Ascending aorta (tissue), 2 donors: ENCODE data around the gene ADAM15. TPM values are rescaled to one million over a fixed set of nuclear protein-coding genes. Genes with fewer than 3 reads are reported as not detected.

ENCODE experiments used
- DNase-seq, 2 donors: peaks; one replicate each; pipeline ENCODE4 v3.0.0-alpha.2; 2019; ENCODE audit warnings: low spot score in 2 of 2
- H3K27ac ChIP-seq, 2 donors: fragments of 200-600 bp; sonication (generic); one replicate each; pipeline ENCODE4 v1.5.1; 2016 to 2017; ENCODE audit warnings: mild to moderate bottlenecking in 1 of 2
- H3K27me3 ChIP-seq: fragments of 200-600 bp; sonication (generic); one replicate; pipeline ENCODE4 v1.5.1; 2017
- H3K36me3 ChIP-seq, 2 donors: fragments of 200-600 bp; sonication (generic); one replicate each; pipeline ENCODE4 v1.5.1; 2016
- H3K4me1 ChIP-seq, 2 donors: fragments of 200-600 bp; sonication (generic); one replicate each; pipeline ENCODE4 v1.5.1; 2016 to 2017; ENCODE audit warnings: mild to moderate bottlenecking in 1 of 2
- H3K4me3 ChIP-seq, 2 donors: fragments of 200-600 bp; sonication (generic); one replicate each; pipeline ENCODE4 v1.5.1; 2016 to 2017; ENCODE audit warnings: mild to moderate bottlenecking in 1 of 2
- H3K9me3 ChIP-seq, 2 donors: fragments of 200-600 bp; sonication (generic); one replicate each; pipeline ENCODE4 v1.5.1; 2016
- intact Hi-C: fragments of 100-400 bp; cut with DNase I; formaldehyde crosslinking; loops from one replicate; pipeline ENCODE4 v1.15.1; 2023
- total RNA-seq: library from RNA; depleted of rRNA; stranded (reverse); fragments of >200 nt; gene quantifications from one replicate; pipeline ENCODE4 v1.1.0, GENCODE V29; 2016
- TF ChIP-seq, protein P1 (sequence below), 3 experiments: fragments of 200-600 bp in 2 of 3; fragments of 450-650 bp in 1 of 3; sonication (generic) in 2 of 3; IDR thresholded peaks; one replicate each; pipeline ENCODE4 v1.5.1; 2016 to 2019; ENCODE audit warnings: antibody characterized with exemption in 3 of 3, mild to moderate bottlenecking in 1 of 3, moderate library complexity in 1 of 3

ADAM15 gene
- total RNA-seq, 1 donor from 2014 or later, result 610 TPM

DNA sequence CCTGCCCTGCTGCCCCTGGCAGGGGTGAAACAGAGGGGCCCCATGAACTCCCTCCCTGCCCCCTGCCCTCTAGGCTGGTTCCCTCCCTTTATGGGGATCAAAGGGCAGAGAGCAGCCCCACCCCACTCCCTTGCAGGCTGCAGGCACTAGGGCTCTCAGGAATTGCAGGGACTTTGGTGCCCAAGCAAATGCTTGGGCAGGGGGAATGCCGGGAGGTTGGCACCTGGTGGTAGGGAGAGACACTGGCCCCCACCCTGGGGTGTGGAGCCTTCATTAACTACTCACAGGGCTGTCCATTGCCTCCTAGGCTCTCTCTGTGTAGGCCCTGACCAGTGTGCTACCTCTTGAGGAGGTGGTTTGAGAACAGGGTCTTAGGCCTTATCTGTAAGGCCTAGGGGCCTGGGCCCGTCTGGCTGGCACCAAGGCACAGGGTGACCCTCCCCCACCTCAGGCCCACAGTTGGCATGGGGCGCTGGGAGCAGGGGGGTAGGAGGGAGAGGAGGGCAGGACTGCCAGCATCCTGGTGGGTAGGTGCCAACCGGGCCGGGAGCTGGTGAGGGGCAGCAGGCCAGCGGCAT, 43.8 kb upstream of the ADAM15 start:
- no peaks in the 10 kb centered on the region for H3K9me3 ChIP-seq
- intact Hi-C loops, result no loop called here
- no peaks in the 10 kb centered on the region for H3K27me3 ChIP-seq
- no peaks in the 10 kb centered on the region for H3K36me3 ChIP-seq
- DNase-seq, result no peak
- peaks cover 18 to 61% of the 10 kb centered on the region in 2 donors for H3K4me1 ChIP-seq
- H3K27ac ChIP-seq, result peak overlapping the region; percentile 73 to 98
- H3K4me3 ChIP-seq, result peak overlapping the region in 1 of 2 donors; percentile 37
- TF ChIP-seq, protein P1, sequence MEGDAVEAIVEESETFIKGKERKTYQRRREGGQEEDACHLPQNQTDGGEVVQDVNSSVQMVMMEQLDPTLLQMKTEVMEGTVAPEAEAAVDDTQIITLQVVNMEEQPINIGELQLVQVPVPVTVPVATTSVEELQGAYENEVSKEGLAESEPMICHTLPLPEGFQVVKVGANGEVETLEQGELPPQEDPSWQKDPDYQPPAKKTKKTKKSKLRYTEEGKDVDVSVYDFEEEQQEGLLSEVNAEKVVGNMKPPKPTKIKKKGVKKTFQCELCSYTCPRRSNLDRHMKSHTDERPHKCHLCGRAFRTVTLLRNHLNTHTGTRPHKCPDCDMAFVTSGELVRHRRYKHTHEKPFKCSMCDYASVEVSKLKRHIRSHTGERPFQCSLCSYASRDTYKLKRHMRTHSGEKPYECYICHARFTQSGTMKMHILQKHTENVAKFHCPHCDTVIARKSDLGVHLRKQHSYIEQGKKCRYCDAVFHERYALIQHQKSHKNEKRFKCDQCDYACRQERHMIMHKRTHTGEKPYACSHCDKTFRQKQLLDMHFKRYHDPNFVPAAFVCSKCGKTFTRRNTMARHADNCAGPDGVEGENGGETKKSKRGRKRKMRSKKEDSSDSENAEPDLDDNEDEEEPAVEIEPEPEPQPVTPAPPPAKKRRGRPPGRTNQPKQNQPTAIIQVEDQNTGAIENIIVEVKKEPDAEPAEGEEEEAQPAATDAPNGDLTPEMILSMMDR (IDR thresholded peaks at IDR 0.05), result no peak

DNA sequence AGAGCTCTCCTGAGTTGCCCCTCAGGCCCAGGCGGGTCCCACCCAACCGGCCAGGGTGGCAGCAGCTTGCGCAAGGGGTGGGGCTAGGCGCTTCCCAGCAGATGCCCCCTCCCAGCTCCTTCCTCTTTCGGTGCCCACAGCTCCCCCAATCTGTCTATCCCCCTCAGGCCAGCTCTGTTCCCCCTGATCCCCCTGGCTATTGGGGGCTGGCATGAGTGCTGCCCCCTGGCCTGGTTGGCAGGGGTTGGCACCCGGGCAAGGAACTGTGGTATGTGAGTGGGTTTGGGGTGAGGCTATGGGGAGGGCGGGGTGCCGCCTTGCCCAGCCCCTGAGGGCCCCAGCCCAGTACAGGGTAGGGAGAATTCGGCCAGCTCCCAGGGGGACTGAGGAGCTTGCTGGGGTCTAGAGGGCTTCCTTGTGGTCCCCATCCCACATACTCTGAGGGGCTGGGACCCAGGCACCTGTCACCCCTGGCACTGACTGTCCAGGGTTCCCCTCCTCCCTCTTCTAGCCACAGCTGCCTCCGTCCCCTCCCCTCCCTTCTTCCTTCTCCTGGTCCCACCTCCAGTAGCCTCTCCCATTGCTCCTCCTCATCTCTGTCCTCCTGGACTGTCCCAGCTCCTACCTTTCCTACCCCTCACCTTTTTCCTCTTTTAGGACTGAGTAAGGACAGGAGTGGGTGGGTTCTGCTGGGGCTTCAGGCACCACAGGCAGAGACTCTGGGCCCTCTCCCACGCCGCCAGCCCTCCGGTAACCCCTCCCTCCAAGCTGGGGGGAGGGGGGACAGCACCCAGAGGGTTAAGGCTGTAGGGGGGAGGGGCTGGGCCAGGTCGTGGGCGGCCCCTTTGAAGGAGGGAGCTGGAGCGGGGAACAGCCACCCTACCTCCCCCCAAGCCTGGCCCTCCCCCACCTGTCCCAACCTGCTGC, 42.8 kb upstream of the ADAM15 start:
- no peak for DNase-seq
- peak overlapping the region in 1 of 2 donors; percentile 37 for H3K4me3 ChIP-seq
- peak overlapping the region; percentile 73 to 98 for H3K27ac ChIP-seq
- H3K27me3 ChIP-seq, result no peaks in the 10 kb centered on the region
- intact Hi-C loops, result no loop called here
- H3K4me1 ChIP-seq, result peaks cover 18 to 62% of the 10 kb centered on the region in 2 donors
- H3K9me3 ChIP-seq, result no peaks in the 10 kb centered on the region
- no peaks in the 10 kb centered on the region for H3K36me3 ChIP-seq
- TF ChIP-seq, protein P1 (IDR thresholded peaks at IDR 0.05), result no peak

DNA sequence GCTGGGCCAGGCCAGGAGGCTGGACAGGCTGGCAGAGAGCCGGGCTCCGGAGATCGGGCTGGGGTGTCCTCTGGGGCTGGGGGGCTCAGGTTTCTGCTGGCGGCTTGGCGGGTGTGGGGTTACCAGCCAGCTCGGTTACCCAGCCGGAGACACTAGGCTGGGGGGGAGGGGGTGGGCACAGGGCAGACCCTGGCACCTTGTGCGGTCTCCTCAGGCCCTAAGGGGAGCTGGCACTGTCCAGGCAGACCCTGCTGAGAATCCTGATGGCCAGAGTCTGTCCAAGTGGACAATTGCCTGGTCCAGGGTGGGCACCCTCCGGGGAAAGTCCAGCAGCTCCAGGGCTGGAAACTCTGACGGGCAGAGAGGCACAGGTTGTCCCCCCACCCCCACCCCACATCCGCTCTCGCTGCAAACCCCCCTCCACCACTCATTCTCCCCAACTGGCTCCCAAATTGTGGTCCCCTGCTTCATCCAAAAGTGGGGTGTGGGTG, 41.9 kb upstream of the ADAM15 start:
- peak overlapping the region; percentile 73 to 98 for H3K27ac ChIP-seq
- no peaks in the 10 kb centered on the region for H3K9me3 ChIP-seq
- H3K27me3 ChIP-seq, result no peaks in the 10 kb centered on the region
- peaks cover 2 to 4% of the 10 kb centered on the region in 2 donors for H3K36me3 ChIP-seq
- peak overlapping the region in 1 of 2 donors; percentile 37 for H3K4me3 ChIP-seq
- H3K4me1 ChIP-seq, result peaks cover 16 to 62% of the 10 kb centered on the region in 2 donors
- intact Hi-C loops, result no loop called here
- no peak for DNase-seq
- TF ChIP-seq, protein P1 (IDR thresholded peaks at IDR 0.05), result no peak

DNA sequence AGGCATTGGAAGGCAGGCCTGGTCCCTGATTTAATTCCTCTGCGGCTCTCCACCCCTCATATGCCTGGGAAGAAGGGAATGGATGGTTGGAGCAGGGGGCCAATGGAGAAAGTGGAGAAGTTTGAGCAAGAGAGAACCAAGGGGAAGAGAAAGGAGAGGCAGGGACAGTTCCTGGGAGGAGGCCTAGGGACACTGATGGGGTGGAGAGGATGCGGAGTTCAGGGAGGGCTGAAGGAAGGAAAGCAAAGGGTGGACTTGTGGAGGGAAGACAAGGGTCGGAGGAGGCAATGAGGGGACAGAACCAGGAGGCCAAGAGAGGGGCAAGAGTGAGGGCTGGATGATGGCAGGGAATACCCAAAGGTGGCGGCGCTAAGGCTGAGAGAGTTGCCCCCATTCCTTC, 41.4 kb upstream of the ADAM15 start:
- Histone ChIP-seq H3K27ac (peak overlapping the region in 1 of 2 donors; percentile 73), H3K36me3 (peaks cover 3 to 9% of the 10 kb centered on the region in 2 donors), H3K27me3 (no peaks in the 10 kb centered on the region), H3K4me1 (peaks cover 11 to 58% of the 10 kb centered on the region in 2 donors), H3K4me3 (peak overlapping the region in 1 of 2 donors; percentile 3), H3K9me3 (no peaks in the 10 kb centered on the region)
- intact Hi-C loops, result no loop called here
- TF ChIP-seq, protein P1 (IDR thresholded peaks at IDR 0.05), result no peak
- no peak for DNase-seq

DNA sequence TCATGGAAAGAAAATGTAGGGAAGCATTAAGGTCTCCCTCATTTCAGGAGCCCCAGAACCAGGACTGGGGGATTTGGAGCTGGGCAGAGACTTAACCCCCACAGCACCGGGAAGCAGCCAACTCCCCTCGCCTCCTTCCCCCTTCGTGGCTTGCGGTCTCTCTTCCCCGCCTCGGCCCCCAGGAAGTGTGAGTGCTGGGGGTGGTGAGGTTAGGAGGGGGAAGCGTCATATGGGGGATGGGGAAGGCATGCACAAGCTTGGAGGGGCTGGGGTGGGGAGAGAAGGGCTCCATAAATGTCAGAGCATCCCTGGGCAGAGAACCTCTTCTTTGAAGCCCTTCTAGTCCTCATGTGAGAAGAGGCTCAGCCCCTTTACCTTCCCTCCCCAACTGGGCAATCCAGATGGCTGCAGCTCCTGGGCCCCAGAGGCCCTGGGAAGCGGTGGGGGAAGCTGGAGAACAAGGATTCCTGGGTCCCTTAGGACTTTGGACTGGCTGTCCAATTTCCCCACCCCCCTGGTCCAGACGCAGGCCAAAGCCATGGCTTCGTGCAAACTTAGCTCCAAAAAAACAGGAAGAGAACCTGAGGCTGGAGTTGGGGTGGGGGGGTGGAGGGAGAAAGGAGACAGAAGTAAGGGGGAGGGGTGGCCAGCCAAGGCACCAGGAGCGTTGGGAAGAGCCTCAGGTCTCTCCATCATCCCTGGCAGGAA, 40.8 kb upstream of the ADAM15 start:
- Histone ChIP-seq H3K9me3 (no peaks in the 10 kb centered on the region), H3K4me3 (peak overlapping the region in 1 of 2 donors; percentile 3), H3K27ac (peak overlapping the region; percentile 42 to 73), H3K36me3 (peaks cover 9 to 15% of the 10 kb centered on the region in 2 donors), H3K27me3 (no peaks in the 10 kb centered on the region), H3K4me1 (peaks cover 11 to 52% of the 10 kb centered on the region in 2 donors)
- TF ChIP-seq, protein P1 (IDR thresholded peaks at IDR 0.05), result no peak
- intact Hi-C loops, result no loop called here
- DNase-seq, result no peak
